GM18508 (cell line): Measurements from ENCODE around the gene TTC17.

Source experiments
- ATAC-seq: cut with Tn5 transposase; IDR thresholded peaks from one replicate; pipeline ENCODE4 v1.9.1; 2021; ENCODE audit warnings: moderate number of reproducible peaks; ENCODE audit not compliant: insufficient read depth, unreplicated experiment

TTC17 gene

GRCh38 chr11:43518408-43519160 lies 159.9 kb downstream of the TTC17 start:
- ATAC-seq = no peak

DNA sequence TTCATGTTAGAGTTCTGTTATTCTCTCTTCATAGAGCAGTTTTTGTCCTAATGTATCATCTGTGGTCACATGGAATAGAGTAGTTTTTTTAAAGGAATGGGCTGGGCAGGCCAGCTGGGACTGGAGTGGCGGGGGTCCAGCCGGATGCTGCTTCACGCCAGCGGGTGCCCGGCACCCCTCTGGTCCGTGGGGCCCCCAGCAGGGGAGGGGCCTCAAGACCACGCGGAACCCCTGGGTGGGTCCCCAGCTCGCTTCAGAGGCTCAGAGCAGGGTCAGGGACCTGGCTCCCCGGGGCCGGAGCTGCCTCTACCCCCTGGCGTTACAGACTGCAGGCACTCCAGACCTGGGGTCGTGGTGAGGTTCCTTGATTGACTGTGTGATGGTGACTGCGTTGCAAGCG lies 162.8 kb downstream of the TTC17 start:
- ATAC-seq = no peak

DNA sequence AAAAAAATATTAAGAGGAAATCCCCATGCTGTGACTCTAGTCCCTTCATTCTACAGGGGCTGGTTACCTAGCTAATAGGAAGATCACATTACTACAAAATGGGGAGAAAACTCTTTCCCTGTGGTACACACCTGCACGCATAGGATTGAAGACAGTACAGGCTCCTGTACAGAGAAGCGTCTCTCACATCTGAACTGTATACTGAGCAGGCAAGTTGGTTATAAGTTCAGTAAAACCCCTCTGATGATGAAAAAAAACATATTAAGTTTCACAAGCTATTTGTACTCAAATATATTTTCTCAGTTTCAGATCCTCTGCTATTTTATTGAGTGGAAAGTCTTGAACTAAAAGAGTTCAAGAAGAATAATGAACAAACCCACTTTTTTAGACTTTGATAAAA lies 164.9 kb downstream of the TTC17 start:
- ATAC-seq = no peak

GRCh38 chr11:43532041-43532440 lies 173.3 kb downstream of the TTC17 start:
- ATAC-seq = no peak

GRCh38 chr11:43537833-43538615 lies 179.3 kb downstream of the TTC17 start:
- no peak for ATAC-seq

- ATAC-seq = no peak
These were observed 183.3 kb downstream of the TTC17 start for GRCh38 chr11:43541993-43542392.

DNA sequence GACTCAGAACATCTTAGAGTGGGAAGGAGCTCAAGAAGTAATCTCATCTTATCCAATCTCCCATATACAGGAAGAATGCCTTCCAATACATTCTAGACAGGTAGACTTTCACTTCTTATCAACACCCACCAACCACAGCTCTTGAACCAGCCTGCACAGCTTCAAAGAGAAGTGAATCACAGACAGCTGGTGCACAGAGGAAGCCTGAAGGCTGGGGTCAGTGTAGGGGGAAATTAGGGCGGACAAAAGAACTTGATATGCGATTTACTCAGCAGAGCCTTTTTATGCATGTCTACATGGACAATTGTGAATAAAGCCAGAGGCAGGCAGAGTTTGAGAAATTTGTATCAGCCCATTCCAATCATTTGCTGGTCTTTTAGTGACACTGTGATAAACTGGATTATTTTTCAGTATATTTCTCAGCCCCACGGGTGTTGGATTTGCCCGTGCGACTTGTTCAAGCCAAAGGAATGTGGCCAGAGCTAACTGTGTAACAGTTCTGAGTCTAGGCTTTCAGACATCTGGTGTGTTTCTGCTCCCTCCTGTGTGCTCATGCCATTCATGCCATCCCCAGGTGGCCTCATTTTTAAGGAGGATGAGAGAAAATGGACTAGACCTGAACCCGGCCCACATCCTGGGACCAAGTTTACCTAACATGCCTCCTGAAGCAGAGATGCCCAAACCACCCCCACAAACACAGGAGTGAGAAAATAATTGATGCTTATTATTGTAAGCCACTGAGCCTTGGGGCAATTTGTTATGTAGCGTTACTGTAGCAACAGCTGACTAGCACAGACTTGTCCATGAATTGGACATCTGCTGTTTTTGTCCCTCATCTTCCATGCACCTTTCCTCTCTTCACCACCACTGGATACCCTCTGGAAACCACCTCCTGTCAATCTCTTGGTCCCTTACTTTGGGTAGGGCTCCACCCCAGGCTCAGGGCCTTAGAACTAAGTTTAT lies 184.3 kb downstream of the TTC17 start:
- ATAC-seq = no peak
